Mesothelial cell of epicardium (in vitro differentiated cells): ENCODE results near the gene GPR162. TPM values are rescaled to one million over a fixed set of nuclear protein-coding genes. Genes with fewer than 3 reads are reported as not detected.

Experiments used
- DNase-seq, 2 experiments: peaks; one replicate each; pipeline ENCODE4 v3.0.0; 2021; ENCODE audit warnings: low spot score in 2 of 2; ENCODE audit not compliant: unreplicated experiment in 2 of 2
- H3K27ac Mint-ChIP-seq: 2 replicates; pipeline ENCODE4 v1.8.0; 2021; ENCODE audit warnings: mixed read lengths
- H3K27me3 Mint-ChIP-seq: 2 replicates; pipeline ENCODE4 v1.8.0; 2021; ENCODE audit warnings: low read depth, mixed read lengths
- H3K36me3 Mint-ChIP-seq: 2 replicates; pipeline ENCODE4 v1.8.0; 2021; ENCODE audit warnings: mixed read lengths
- H3K4me1 Mint-ChIP-seq: 2 replicates; pipeline ENCODE4 v1.8.0; 2021; ENCODE audit warnings: mixed read lengths
- H3K4me3 Mint-ChIP-seq: 2 replicates; pipeline ENCODE4 v1.8.0; 2021; ENCODE audit warnings: mild to moderate bottlenecking, moderate library complexity, mixed read lengths
- H3K9me3 Mint-ChIP-seq: 2 replicates; pipeline ENCODE4 v1.8.0; 2021; ENCODE audit warnings: mixed read lengths
- total RNA-seq: library from RNA; stranded (reverse); gene quantifications from 3 replicates; pipeline ENCODE4 v1.2.1, GENCODE V29; 2021
- TF ChIP-seq, protein P1 (sequence below): fragments of 200-600 bp; sonication (generic); IDR thresholded peaks from one replicate; pipeline ENCODE4 v1.5.0; 2021; ENCODE audit warnings: antibody characterized with exemption; ENCODE audit not compliant: unreplicated experiment

The GPR162 gene
- total RNA-seq, 1 donor from 2014 or later, result 10.8 TPM

DNA sequence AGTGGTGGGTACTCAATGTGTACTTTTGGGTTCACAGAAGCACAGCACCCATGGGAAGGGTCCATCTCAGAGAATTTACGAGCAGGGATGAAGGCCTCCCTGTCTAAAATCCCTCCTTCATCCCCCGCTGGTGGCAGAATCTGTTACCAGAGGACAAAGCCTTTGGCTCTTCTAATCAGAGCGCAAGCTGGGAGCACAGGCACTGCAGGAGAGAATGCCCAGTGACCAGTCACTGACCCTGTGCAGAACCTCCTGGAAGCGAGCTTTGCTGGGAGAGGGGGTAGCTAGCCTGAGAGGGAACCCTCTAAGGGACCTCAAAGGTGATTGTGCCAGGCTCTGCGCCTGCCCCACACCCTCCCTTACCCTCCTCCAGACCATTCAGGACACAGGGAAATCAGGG lies 1.5 kb upstream of the GPR162 start:
- Mint-ChIP-seq H3K9me3 (no peaks in the 10 kb centered on the region), H3K4me3 (no peak overlapping the region), H3K4me1 (peaks cover 51% of the 10 kb centered on the region), H3K27ac (no peak overlapping the region), H3K27me3 (peaks cover 9% of the 10 kb centered on the region), H3K36me3 (no peaks in the 10 kb centered on the region)
- no peak for DNase-seq
- TF ChIP-seq, protein P1, sequence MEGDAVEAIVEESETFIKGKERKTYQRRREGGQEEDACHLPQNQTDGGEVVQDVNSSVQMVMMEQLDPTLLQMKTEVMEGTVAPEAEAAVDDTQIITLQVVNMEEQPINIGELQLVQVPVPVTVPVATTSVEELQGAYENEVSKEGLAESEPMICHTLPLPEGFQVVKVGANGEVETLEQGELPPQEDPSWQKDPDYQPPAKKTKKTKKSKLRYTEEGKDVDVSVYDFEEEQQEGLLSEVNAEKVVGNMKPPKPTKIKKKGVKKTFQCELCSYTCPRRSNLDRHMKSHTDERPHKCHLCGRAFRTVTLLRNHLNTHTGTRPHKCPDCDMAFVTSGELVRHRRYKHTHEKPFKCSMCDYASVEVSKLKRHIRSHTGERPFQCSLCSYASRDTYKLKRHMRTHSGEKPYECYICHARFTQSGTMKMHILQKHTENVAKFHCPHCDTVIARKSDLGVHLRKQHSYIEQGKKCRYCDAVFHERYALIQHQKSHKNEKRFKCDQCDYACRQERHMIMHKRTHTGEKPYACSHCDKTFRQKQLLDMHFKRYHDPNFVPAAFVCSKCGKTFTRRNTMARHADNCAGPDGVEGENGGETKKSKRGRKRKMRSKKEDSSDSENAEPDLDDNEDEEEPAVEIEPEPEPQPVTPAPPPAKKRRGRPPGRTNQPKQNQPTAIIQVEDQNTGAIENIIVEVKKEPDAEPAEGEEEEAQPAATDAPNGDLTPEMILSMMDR, result no peak

DNA sequence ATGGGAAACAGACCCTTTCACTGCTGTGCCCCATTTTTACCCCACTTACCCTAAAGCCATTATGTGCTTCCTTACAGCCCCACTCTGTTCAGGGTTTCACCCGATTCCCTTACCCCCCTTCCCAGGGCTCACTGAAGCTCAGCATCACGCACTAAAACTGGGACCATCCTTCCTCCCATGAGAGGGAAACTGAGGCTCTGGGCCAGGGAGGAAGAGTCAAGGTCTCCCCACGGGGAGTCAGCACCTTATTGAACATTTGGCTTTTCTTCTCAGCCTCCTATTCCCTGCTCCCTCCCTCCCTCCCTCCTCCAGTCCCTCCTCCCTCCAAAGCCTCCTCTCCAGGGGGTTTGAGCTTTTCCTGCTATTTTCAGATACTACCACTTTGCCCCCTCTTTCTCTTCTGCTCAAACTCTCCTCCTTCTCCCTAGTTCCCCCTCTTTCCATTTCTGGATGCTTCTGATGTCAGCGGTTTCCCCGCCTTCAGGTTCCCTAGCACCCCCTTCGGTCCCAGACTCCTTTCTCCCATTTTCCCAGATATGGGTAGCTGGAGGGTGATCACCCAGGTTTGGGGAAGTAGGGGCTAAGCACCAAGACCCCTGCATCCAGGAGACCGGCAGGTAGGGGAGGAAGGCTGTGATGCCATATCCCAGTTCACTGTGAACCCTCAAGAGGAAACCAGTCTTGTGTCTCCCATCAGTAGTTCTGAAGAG lies 960 bp downstream of the GPR162 start:
- H3K27me3 Mint-ChIP-seq, result peaks cover 14% of the 10 kb centered on the region
- no peaks in the 10 kb centered on the region for H3K9me3 Mint-ChIP-seq
- H3K36me3 Mint-ChIP-seq, result no peaks in the 10 kb centered on the region
- peak overlapping the region; percentile 75 for H3K4me3 Mint-ChIP-seq
- no peak overlapping the region for H3K27ac Mint-ChIP-seq
- H3K4me1 Mint-ChIP-seq, result peaks cover 60% of the 10 kb centered on the region
- DNase-seq, result no peak
- TF ChIP-seq, protein P1, result no peak

DNA sequence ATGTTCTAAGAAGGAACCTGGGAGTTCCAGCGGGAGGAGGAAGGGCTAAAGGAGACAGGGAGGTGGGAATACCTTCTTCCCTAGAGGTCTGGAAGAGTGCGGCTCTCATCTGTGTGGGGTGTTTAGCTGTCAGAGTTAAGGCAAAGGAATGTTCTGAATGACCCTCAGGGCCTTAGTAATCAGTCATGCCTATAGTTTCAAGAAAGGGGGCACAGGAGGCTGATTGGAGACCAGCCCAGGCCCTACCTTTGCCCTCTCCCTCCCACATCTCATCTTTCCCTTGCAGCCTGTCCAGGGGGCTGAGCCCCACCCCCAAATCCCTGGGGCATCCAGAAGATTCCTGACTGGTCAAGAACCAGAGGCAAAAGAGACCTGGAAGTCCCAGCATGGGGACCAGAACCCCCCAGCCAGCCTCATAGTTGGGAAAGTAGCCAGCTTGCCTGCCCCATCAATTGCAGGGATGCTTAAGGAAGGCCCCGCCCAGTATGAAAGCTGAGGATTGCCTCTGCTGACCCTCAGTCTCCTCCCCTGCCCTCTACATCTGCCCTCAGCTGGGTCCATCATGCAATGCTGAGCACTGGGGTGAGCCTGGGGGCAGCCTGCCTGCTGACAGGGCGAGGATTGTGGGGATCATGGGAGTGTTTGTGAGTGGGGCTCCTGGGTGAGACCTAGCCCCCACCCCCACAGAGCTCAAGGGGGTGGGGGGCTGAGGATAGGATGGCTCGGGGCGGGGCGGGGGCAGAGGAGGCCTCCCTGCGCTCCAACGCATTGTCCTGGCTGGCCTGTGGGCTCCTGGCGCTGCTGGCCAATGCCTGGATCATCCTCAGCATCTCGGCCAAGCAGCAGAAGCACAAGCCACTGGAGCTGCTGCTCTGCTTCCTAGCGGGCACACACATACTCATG lies 1.8 kb downstream of the GPR162 start:
- DNase-seq, result no peak
- Mint-ChIP-seq H3K27ac (no peak overlapping the region), H3K9me3 (no peaks in the 10 kb centered on the region), H3K36me3 (no peaks in the 10 kb centered on the region), H3K4me3 (no peak overlapping the region), H3K27me3 (peaks cover 14% of the 10 kb centered on the region), H3K4me1 (peaks cover 61% of the 10 kb centered on the region)
- TF ChIP-seq, protein P1, result no peak

DNA sequence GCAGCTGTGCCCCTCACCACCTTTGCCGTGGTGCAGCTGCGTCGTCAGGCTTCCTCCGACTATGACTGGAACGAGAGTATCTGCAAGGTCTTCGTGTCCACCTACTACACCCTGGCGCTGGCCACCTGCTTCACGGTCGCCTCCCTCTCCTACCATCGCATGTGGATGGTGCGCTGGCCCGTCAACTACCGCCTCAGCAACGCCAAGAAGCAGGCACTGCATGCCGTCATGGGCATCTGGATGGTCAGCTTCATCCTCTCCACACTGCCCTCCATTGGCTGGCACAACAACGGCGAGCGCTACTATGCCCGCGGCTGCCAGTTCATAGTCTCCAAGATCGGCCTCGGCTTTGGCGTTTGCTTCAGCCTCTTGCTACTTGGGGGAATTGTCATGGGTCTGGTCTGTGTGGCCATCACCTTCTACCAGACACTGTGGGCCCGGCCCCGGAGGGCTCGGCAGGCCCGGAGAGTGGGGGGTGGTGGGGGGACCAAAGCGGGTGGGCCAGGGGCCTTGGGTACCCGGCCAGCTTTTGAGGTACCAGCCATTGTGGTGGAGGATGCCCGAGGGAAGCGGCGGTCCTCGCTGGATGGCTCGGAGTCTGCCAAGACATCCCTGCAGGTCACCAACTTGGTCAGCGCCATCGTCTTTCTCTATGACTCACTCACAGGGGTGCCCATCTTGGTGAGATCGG lies 2.6 kb downstream of the GPR162 start:
- H3K36me3 Mint-ChIP-seq, result no peaks in the 10 kb centered on the region
- TF ChIP-seq, protein P1, result no peak
- no peak overlapping the region for H3K27ac Mint-ChIP-seq
- H3K4me1 Mint-ChIP-seq, result peaks cover 57% of the 10 kb centered on the region
- H3K27me3 Mint-ChIP-seq, result peaks cover 14% of the 10 kb centered on the region
- DNase-seq, result no peak
- H3K9me3 Mint-ChIP-seq, result no peaks in the 10 kb centered on the region
- no peak overlapping the region for H3K4me3 Mint-ChIP-seq

DNA sequence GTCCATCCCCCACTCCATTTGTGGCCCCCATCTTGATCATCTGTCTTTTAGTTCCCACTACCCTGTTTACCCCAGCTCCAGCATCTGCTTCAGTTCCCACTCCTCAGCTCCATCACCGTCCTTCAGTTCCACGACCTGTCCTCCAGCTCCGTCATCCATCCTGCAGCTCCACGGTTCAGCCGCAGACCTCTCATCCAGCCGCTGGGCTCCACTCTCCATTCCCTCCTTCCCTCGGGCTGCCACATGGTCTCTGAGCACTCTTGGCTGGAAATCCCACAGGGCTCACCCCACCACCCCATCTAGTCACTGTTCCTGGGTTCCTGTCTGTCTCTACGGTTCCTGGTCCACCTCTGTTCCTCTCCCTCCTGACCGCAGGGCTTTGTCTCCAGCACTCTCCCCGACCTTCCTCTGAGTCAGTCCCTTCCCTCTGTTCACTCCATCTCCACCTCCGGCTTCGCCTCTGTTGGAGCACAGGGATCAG lies 3.3 kb downstream of the GPR162 start:
- TF ChIP-seq, protein P1, result no peak
- DNase-seq, result no peak
- Mint-ChIP-seq H3K27me3 (peaks cover 14% of the 10 kb centered on the region), H3K9me3 (no peaks in the 10 kb centered on the region), H3K36me3 (no peaks in the 10 kb centered on the region), H3K27ac (peak overlapping the region; percentile 17), H3K4me3 (peak overlapping the region; percentile 58), H3K4me1 (peaks cover 55% of the 10 kb centered on the region)
